ENCODE results near the gene TMEM248.
"Not testable (repeated sequence)": the region's sequence is repeated elsewhere in the genome, so short reads cannot be mapped to it uniquely, and the experiment has no call there.

- TF ChIP-seq ZNF8 (CRISPR knock-in tag; IDR thresholded peaks at IDR 0.05); PATZ1 (CRISPR knock-in tag; IDR thresholded peaks at IDR 0.05; ENCODE audit: borderline replicate concordance); OSR1 (CRISPR knock-in tag; IDR thresholded peaks at IDR 0.05); ISL1 (CRISPR knock-in tag; IDR thresholded peaks at IDR 0.05); TOX (CRISPR knock-in tag; IDR thresholded peaks at IDR 0.05; ENCODE audit: borderline replicate concordance); ZC3H10 (CRISPR knock-in tag; IDR thresholded peaks at IDR 0.05); ARNTL (CRISPR knock-in tag; IDR thresholded peaks at IDR 0.05; ENCODE audit: borderline replicate concordance, low read depth); RARB (CRISPR knock-in tag; IDR thresholded peaks at IDR 0.05); ZNF565 (CRISPR knock-in tag; conservative IDR thresholded peaks at IDR 0.05; ENCODE audit: low read depth): not testable (repeated sequence)
These were observed 68.5 kb downstream of the TMEM248 start for GRCh38 chr7:66989552-66989951.
